H9 (cell line): ENCODE data around the gene MAP3K9. TPM values are rescaled to one million over a fixed set of nuclear protein-coding genes. Genes with fewer than 3 reads are reported as not detected.

Experiments
- DNase-seq: peaks from one replicate; pipeline ENCODE4 v3.0.0-alpha.2; 2017
- H2AFZ ChIP-seq: one replicate; pipeline ENCODE4 v1.6.1; 2013; ENCODE audit warnings: mild to moderate bottlenecking, low read length, control low read depth, moderate library complexity
- H2AK5ac ChIP-seq: 2 replicates; pipeline ENCODE4 v1.6.1; 2013; ENCODE audit warnings: low read length, control low read depth, mixed read lengths; ENCODE audit not compliant: insufficient read length
- H2BK120ac ChIP-seq: one replicate; pipeline ENCODE4 v1.6.1; 2013; ENCODE audit warnings: low read depth, mild to moderate bottlenecking, low read length, control low read depth, inconsistent platforms; ENCODE audit not compliant: poor library complexity, severe bottlenecking
- H2BK12ac ChIP-seq: 2 replicates; pipeline ENCODE4 v1.6.1; 2013; ENCODE audit warnings: low read length, control low read depth, mixed read lengths, low read depth; ENCODE audit not compliant: insufficient read length
- H2BK15ac ChIP-seq: 2 replicates; pipeline ENCODE4 v1.6.1; 2013; ENCODE audit warnings: low read depth, low read length, control low read depth
- H2BK20ac ChIP-seq: one replicate; pipeline ENCODE4 v1.6.1; 2013; ENCODE audit warnings: low read depth, mild to moderate bottlenecking, low read length, control low read depth, inconsistent platforms; ENCODE audit not compliant: poor library complexity, severe bottlenecking
- H2BK5ac ChIP-seq: 2 replicates; pipeline ENCODE4 v1.6.1; 2013; ENCODE audit warnings: low read length, control low read depth, mixed read lengths; ENCODE audit not compliant: insufficient read length
- H3K14ac ChIP-seq: 2 replicates; pipeline ENCODE4 v1.6.1; 2013; ENCODE audit warnings: low read length, control low read depth; ENCODE audit not compliant: insufficient read depth
- H3K18ac ChIP-seq: 2 replicates; pipeline ENCODE4 v1.6.1; 2013; ENCODE audit warnings: low read depth, mild to moderate bottlenecking, mixed read lengths, low read length, control low read depth; ENCODE audit not compliant: insufficient read length
- H3K23ac ChIP-seq: 2 replicates; pipeline ENCODE4 v1.6.1; 2013; ENCODE audit warnings: low read length, control low read depth, mixed read lengths, low read depth; ENCODE audit not compliant: insufficient read length
- H3K23me2 ChIP-seq: 2 replicates; pipeline ENCODE4 v1.6.1; 2013; ENCODE audit warnings: low read depth, mild to moderate bottlenecking, mixed read lengths, low read length, control low read depth; ENCODE audit not compliant: insufficient read length, poor library complexity, severe bottlenecking
- H3K27ac ChIP-seq: 2 replicates; pipeline ENCODE4 v1.5.1; 2013; ENCODE audit warnings: low read length, control low read depth, mixed read lengths, low read depth; ENCODE audit not compliant: insufficient read length
- H3K27me3 ChIP-seq: 2 replicates; pipeline ENCODE4 v1.6.1; 2013; ENCODE audit warnings: low read length, control low read depth, inconsistent platforms; ENCODE audit not compliant: insufficient read depth
- H3K4ac ChIP-seq: 2 replicates; pipeline ENCODE4 v1.6.1; 2013; ENCODE audit warnings: low read depth, mild to moderate bottlenecking, control low read depth, inconsistent platforms, low read length, moderate library complexity
- H3K4me1 ChIP-seq: 2 replicates; pipeline ENCODE4 v1.6.1; 2013; ENCODE audit warnings: low read length, control low read depth, inconsistent platforms; ENCODE audit not compliant: insufficient read depth
- H3K4me2 ChIP-seq: 2 replicates; pipeline ENCODE4 v1.6.1; 2013; ENCODE audit warnings: low read length, control low read depth, mixed read lengths; ENCODE audit not compliant: insufficient read length, insufficient read depth
- H3K56ac ChIP-seq: 2 replicates; pipeline ENCODE4 v1.6.1; 2013; ENCODE audit warnings: low read depth, mild to moderate bottlenecking, mixed read lengths, low read length, control low read depth; ENCODE audit not compliant: insufficient read length
- H3K79me1 ChIP-seq: 2 replicates; pipeline ENCODE4 v1.6.1; 2013; ENCODE audit warnings: low read depth, mild to moderate bottlenecking, moderate library complexity, low read length, control low read depth, inconsistent platforms; ENCODE audit not compliant: insufficient read depth, poor library complexity, severe bottlenecking
- H3K79me2 ChIP-seq: 2 replicates; pipeline ENCODE4 v1.6.1; 2013; ENCODE audit warnings: low read length, control low read depth, inconsistent platforms; ENCODE audit not compliant: insufficient read depth
- H3K9ac ChIP-seq: 2 replicates; pipeline ENCODE4 v1.6.1; 2013; ENCODE audit warnings: low read length, control low read depth, mixed read lengths; ENCODE audit not compliant: insufficient read length; ENCODE audit errors: extremely low read depth
- H3K9me3 ChIP-seq: one replicate; pipeline ENCODE4 v1.6.1; 2013; ENCODE audit warnings: low read depth, low read length, inconsistent platforms; ENCODE audit not compliant: control insufficient read depth
- H3T11ph ChIP-seq: one replicate; pipeline ENCODE4 v1.6.1; 2013; ENCODE audit warnings: mild to moderate bottlenecking, low read length, control low read depth, inconsistent platforms
- H4K20me1 ChIP-seq: one replicate; pipeline ENCODE4 v1.6.1; 2013; ENCODE audit not compliant: control insufficient read depth, insufficient read length, insufficient read depth
- H4K5ac ChIP-seq: 2 replicates; pipeline ENCODE4 v1.6.1; 2013; ENCODE audit warnings: low read depth, mild to moderate bottlenecking, mixed read lengths, low read length, control low read depth; ENCODE audit not compliant: insufficient read length
- H4K8ac ChIP-seq: replicated peaks from 2 replicates; pipeline ENCODE4 v1.6.1; 2013; ENCODE audit warnings: low read length, control low read depth, mixed read lengths, low read depth; ENCODE audit not compliant: insufficient read length
- H4K91ac ChIP-seq: 2 replicates; pipeline ENCODE4 v1.6.1; 2013; ENCODE audit warnings: low read depth, mild to moderate bottlenecking, moderate library complexity, mixed read lengths, low read length, control low read depth; ENCODE audit not compliant: insufficient read length
- H3K27ac Mint-ChIP-seq, 3 experiments: 2 replicates in 2 of 3; 3 replicates in 1 of 3; pipeline ENCODE4 v1.8.0; 2020 to 2021; ENCODE audit warnings: mixed read lengths in 3 of 3, mild to moderate bottlenecking in 1 of 3, moderate library complexity in 1 of 3
- H3K27me3 Mint-ChIP-seq: 2 replicates; pipeline ENCODE4 v1.8.0; 2021; ENCODE audit warnings: low read depth, mild to moderate bottlenecking, moderate library complexity, mixed read lengths
- H3K36me3 Mint-ChIP-seq, 3 experiments: 2 replicates in 2 of 3; 3 replicates in 1 of 3; pipeline ENCODE4 v1.8.0; 2020 to 2021; ENCODE audit warnings: low read depth in 3 of 3, mixed read lengths in 3 of 3; ENCODE audit not compliant: insufficient read depth in 1 of 3
- H3K4me1 Mint-ChIP-seq, 2 experiments: 2 replicates each; pipeline ENCODE4 v1.8.0; 2020; ENCODE audit warnings: mixed read lengths in 2 of 2
- H3K4me3 Mint-ChIP-seq, 2 experiments: 2 replicates in 1 of 2; 3 replicates in 1 of 2; pipeline ENCODE4 v1.8.0; 2020 to 2021; ENCODE audit warnings: mild to moderate bottlenecking in 2 of 2, mixed read lengths in 2 of 2, moderate library complexity in 1 of 2
- H3K9me3 Mint-ChIP-seq, 2 experiments: 2 replicates in 1 of 2; 3 replicates in 1 of 2; pipeline ENCODE4 v1.8.0; 2020; ENCODE audit warnings: mild to moderate bottlenecking in 2 of 2, mixed read lengths in 2 of 2, moderate library complexity in 1 of 2
- WGBS: extraction: QIAGEN DNeasy Blood & Tissue Kit; methylation state at CpG from one replicate; pipeline ENCODE4 v1.1.7; 2013; ENCODE audit warnings: missing lambda C conversion rate, low lambda C conversion rate, mixed read lengths; ENCODE audit not compliant: insufficient read length; ENCODE audit errors: extremely low coverage; 5-methylcytosine and 5-hydroxymethylcytosine counted together
- total RNA-seq: library from RNA; stranded (reverse); gene quantifications from 2 replicates; pipeline ENCODE4 v1.2.1, GENCODE V29; 2021
- TF ChIP-seq, protein P1 (sequence below): fragments of 200-600 bp; sonication (generic); conservative IDR thresholded peaks from 3 replicates; pipeline ENCODE4 v1.8.0; 2021; ENCODE audit warnings: antibody characterized with exemption, mild to moderate bottlenecking

The MAP3K9 gene
- total RNA-seq, 1 experiment from 2014 or later: 20.0 TPM

DNA sequence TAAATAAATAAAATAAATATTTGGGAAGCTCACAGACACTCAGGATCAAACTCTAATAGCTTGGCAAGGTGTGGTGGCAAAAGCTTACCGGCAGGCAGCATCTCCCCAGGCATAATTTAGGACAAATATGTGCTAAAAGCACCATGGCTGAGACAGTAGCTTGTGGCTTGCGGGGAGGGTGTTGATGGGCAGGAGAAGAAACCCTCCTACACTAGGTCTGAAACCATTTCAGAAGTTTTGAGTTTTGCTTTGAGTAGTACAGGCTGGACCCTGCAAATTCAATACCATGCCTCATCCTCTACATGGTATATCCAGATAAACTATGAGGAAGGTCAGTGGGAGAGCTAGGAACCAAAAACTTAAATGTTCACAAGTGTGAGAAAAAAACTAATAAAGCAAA lies 33.1 kb downstream of the MAP3K9 start:
- Histone ChIP-seq H4K8ac (no peak overlapping the region), H3K9me3 (no peaks in the 10 kb centered on the region), H3K56ac (no peak overlapping the region), H3K23ac (no peak overlapping the region), H3K23me2 (no peaks in the 10 kb centered on the region), H3K18ac (no peak overlapping the region), H3K4ac (no peak overlapping the region), H3K9ac (no peak overlapping the region), H2BK120ac (no peak overlapping the region), H3K79me2 (no peaks in the 10 kb centered on the region; the same call in 1 of the 2 replicates), H2AFZ (no peak overlapping the region), H2AK5ac (no peak overlapping the region), H2BK15ac (no peak overlapping the region), H3K4me2 (no peak overlapping the region), H3K79me1 (peaks cover 13% of the 10 kb centered on the region), H3K4me1 (peaks cover 2% of the 10 kb centered on the region; the same call in 1 of the 2 replicates), H2BK5ac (no peak overlapping the region), H3K14ac (no peak overlapping the region), H3K27me3 (no peaks in the 10 kb centered on the region), H4K20me1 (no peaks in the 10 kb centered on the region), H2BK12ac (no peak overlapping the region), H4K91ac (no peak overlapping the region), H3K27ac (no peak overlapping the region), H3T11ph (no peak overlapping the region), H2BK20ac (no peak overlapping the region), H4K5ac (no peak overlapping the region)
- Mint-ChIP-seq H3K4me3 (no peak overlapping the region; a peak in 1 of 5 replicates), H3K4me1 (peaks cover 29 to 34% of the 10 kb centered on the region in 2 experiments), H3K27me3 (no peaks in the 10 kb centered on the region), H3K9me3 (no peaks in the 10 kb centered on the region), H3K36me3 (peaks cover 0 to 5% (median 0%) of the 10 kb centered on the region in 3 experiments; a peak in 2 of 7 replicates), H3K27ac (no peak overlapping the region)
- WGBS: no CpG with 5 or more reads among the region's 2 CpGs
- TF ChIP-seq, protein P1, sequence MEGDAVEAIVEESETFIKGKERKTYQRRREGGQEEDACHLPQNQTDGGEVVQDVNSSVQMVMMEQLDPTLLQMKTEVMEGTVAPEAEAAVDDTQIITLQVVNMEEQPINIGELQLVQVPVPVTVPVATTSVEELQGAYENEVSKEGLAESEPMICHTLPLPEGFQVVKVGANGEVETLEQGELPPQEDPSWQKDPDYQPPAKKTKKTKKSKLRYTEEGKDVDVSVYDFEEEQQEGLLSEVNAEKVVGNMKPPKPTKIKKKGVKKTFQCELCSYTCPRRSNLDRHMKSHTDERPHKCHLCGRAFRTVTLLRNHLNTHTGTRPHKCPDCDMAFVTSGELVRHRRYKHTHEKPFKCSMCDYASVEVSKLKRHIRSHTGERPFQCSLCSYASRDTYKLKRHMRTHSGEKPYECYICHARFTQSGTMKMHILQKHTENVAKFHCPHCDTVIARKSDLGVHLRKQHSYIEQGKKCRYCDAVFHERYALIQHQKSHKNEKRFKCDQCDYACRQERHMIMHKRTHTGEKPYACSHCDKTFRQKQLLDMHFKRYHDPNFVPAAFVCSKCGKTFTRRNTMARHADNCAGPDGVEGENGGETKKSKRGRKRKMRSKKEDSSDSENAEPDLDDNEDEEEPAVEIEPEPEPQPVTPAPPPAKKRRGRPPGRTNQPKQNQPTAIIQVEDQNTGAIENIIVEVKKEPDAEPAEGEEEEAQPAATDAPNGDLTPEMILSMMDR: no peak
- no peak for DNase-seq
